ENCODE measurements around the gene SYNJ2. TPM values are rescaled to one million over a fixed set of nuclear protein-coding genes. Genes with fewer than 3 reads are reported as not detected.
A peak's percentile ranks its signal among the peaks of the same experiment; 100 is the strongest.

Gene SYNJ2
- total and polyA plus RNA-seq, 2 donors from 2014 or later, result 1.7 to 15.8 TPM

GRCh38 chr6:158143700-158144099 is 162.0 kb downstream of the SYNJ2 start:
- no peak for DNase-seq
- no peak overlapping the region for H3K9ac ChIP-seq (ENCODE audit: low read length in 3 of 3)
- peaks cover 0 to 6% (median 0%) of the 10 kb centered on the region in 3 donors for H3K36me3 ChIP-seq (ENCODE audit: control insufficient read depth in 2 of 3, insufficient read depth in 3 of 3, low read length in 3 of 3)
- peak; percentile 22 for TF ChIP-seq CTCF (IDR thresholded peaks at IDR 0.05; ENCODE audit: borderline replicate concordance, extremely low read depth, insufficient read depth)
- no peak for FAIRE-seq
- H3K27me3 ChIP-seq (ENCODE audit: control insufficient read depth, insufficient read depth, low read length), result no peaks in the 10 kb centered on the region
- H3K9me3 ChIP-seq (ENCODE audit: control insufficient read depth in 2 of 3, insufficient read depth in 1 of 3, low read length in 3 of 3), result no peaks in the 10 kb centered on the region
- intact Hi-C loops (cut with DNase I), result no loop called here
- H3K27ac ChIP-seq (ENCODE audit: low read depth in 2 of 2, low read length in 2 of 2), result no peak overlapping the region
- no peak overlapping the region for H3K4me3 ChIP-seq (ENCODE audit: low read length in 3 of 3)
- no peaks in the 10 kb centered on the region for H3K4me1 ChIP-seq (ENCODE audit: control insufficient read depth in 2 of 3, insufficient read depth in 2 of 3, low read depth in 1 of 3, low read length in 3 of 3)

Other genes with a start within 250 kb of the SYNJ2 start
- 49.3 TPM for gene SNX9, start 158.6 kb upstream of the SYNJ2 start, total RNA-seq
- gene SNX9, start 158.6 kb upstream of the SYNJ2 start, polyA plus RNA-seq (ENCODE audit: insufficient read depth, low read depth, low replicate concordance), result 25.2 TPM
- 6.7 TPM for gene SERAC1, start 186.4 kb downstream of the SYNJ2 start, total RNA-seq
- gene SERAC1, start 186.4 kb downstream of the SYNJ2 start, polyA plus RNA-seq (ENCODE audit: insufficient read depth, low read depth, low replicate concordance), result 5.8 TPM
- gene GTF2H5, start 186.5 kb downstream of the SYNJ2 start, total RNA-seq, result 23.3 TPM
- gene GTF2H5, start 186.5 kb downstream of the SYNJ2 start, polyA plus RNA-seq (ENCODE audit: insufficient read depth, low read depth, low replicate concordance), result 42.0 TPM

Data from kidney (tissue), 14 donors.